Activated CD8-positive, alpha-beta memory T cell treated with anti-CD3 and anti-CD28 coated beads for 24 hours (primary cell): ENCODE measurements around the gene SMAD5.

Experiments used
- DNase-seq: peaks from one replicate; pipeline ENCODE4 v3.0.0-alpha.2; 2020

SMAD5 gene

DNA sequence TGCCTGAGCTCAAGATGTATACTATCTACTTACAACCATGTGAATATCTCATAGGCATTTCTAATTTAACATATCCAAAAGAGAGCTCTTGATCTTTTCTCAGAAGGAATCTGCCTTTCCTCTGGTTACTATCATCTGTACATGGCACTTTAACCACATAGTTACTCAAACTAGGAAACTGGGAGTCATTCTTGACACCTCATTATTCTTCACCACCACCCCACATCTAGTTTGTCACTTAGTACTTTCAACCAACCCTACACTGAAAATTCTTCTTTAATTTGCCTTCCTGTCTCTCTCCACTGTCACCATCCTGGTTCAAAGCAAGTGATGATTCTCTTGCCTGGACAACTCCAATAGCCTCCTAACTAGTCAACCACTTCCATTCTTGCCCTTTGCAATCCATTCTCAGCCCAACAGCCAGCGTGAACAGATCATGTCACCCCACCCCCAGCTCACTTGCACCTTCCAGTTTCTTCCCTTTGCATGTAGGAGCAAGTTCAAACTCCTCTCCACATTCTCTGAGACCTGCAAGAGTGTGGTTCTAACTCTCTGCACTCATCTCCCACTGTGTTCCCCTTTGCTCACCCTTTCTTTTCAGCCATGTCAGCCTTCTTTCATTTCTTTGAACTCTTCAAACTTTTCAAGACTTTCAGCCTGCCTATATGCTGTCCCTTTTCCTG is 17.3 kb upstream of the SMAD5 start:
- no peak for DNase-seq

GRCh38 chr5:136120529-136120928 is 12.1 kb upstream of the SMAD5 start:
- DNase-seq, result no peak

- DNase-seq, result no peak
Observed at GRCh38 chr5:136123236-136123768, 9.3 kb upstream of the SMAD5 start.

DNA sequence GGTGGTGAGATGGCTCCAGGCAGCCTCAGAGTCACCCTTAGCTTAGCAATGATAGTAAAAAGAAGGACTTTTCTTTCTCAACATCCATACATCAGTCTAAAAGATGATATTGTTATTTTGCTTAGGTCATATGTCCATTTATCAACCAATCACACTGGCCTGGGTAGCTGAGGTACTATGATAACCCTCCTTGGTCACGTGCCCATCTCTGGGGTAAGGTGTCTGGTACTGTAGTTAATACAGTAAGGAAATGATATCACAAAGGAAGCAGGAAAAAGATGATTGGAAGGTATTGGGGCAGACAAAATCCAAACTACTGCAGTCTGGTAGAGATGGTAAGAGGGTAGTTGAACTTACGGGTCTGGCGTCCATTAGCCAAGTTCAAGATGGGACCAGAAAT is 5.1 kb upstream of the SMAD5 start:
- DNase-seq, result no peak

DNA sequence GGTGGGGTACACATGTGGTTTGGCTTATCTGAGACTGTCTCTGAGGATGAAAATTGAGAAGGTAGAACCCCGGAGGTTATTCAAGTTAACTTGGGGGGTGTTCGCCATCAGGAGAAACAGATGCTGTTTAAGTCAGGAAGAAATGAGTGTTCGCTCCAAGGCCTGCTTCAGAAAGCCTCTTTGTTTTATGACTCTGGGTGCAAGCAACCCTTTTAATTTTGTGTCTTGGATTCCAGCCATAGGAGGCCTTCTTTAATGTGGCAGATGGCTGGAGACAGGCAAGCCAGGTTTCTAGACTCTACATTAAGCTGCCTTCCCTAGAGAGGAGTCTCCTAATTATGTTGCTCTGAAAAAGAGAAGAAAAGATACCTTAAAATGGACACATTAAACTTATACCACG is 4.2 kb upstream of the SMAD5 start:
- DNase-seq, result no peak

GRCh38 chr5:136129445-136129844 is 3.2 kb upstream of the SMAD5 start:
- DNase-seq, result no peak

- no peak for DNase-seq
Observed at GRCh38 chr5:136130581-136130980, 2.1 kb upstream of the SMAD5 start.

- peak; percentile 59 for DNase-seq
Observed at GRCh38 chr5:136132087-136132486, 558 bp upstream of the SMAD5 start.

DNA sequence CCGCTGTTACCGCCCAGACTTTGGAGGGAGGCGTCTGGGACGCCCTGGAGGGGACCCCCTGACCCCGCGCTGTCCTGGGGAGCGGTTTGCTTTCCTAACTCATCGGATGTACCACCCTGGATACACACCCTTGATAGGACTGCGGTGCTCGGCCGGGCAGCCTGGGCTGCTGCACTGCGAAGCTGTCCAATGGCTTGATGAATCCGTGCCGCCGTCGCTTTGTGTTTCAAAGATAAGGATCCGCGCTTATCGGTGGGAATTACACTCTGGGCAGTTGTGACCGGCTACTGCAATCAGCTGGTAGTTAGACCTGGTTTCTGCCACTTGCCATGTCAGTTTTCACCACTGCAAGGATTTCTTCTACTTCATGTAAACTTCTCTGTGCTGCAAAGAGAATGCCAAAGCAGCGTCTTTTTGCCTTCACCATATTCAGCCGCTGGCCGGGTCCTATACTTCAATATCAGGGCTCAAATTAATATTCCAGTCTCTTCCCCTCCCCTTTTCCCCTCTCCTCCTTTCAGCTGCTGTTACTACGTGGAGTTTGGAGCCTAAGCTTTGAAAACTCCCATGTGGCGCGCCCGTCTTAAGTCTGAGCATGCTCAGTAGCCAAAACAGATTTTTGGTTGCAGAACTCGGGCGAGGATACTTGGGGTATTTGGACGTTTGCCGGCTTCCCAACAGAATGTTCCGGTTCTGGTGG is 727 bp downstream of the SMAD5 start:
- DNase-seq, result peak; percentile 64

GRCh38 chr5:136133922-136134379 is 1.3 kb downstream of the SMAD5 start:
- no peak for DNase-seq

- no peak for DNase-seq
Observed at GRCh38 chr5:136134653-136135052, 2.0 kb downstream of the SMAD5 start.

- DNase-seq, result no peak
Observed at GRCh38 chr5:136135536-136135935, 2.9 kb downstream of the SMAD5 start.

- DNase-seq, result no peak
Observed at GRCh38 chr5:136137497-136138220, 5.0 kb downstream of the SMAD5 start.

DNA sequence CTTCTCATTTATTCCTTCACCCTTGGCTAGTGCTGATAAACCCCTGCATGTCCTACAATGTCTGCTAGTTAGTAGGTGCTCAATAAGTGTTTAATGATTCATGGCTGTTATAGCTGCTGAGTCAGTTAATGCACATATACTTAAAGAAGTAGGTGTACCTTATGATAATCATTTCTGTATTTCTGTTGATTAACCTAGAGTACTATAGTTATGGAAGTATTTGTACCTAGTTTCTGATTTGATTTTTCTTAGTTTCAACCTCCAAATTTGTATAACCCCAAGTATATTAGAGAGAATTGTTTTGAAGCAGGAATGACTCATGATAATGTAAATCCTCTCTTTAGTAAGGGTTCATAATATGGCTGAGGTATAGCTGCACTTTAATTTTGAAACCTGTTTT is 8.9 kb downstream of the SMAD5 start:
- no peak for DNase-seq

GRCh38 chr5:136143312-136143711 is 10.7 kb downstream of the SMAD5 start:
- DNase-seq, result no peak

- no peak for DNase-seq
Observed at GRCh38 chr5:136143763-136144162, 11.1 kb downstream of the SMAD5 start.

GRCh38 chr5:136145030-136145429 is 12.4 kb downstream of the SMAD5 start:
- DNase-seq, result no peak

DNA sequence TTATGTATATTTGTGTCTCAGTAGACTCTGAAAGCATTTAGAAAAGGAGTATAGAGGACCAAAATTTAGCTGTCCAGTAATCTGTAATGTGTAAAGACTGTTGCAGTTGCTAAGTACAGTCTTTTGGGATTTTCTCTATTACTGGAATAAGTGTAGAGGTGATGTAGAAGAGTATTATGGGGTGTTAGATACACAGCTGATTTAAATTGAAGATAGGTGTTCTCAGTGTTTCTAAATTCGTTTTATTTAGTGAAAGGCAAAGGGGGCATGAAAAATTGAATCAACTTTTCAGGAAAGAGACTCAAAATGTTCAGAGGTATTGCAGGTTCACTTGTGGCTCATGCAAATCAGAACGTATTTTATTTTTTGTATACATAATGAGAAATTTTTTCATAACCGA is 13.6 kb downstream of the SMAD5 start:
- DNase-seq, result no peak

DNA sequence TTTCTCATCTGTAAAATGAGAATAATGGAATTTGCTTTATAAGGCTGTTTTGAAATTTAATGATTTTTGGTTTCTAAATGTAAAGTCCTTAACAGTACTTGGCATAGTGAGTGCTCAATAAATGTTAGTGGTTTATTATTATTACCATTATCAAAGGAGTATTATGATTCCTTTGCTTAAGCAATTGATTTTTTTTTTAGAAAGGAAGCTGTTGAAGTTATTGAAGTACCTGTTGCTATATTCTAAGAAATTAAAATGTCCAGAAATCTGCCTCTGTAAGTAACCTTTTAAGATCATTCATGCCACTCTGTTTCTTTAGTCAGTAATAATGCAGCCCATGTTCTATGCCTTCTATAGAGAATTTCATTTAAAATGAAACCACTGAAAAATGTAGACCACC is 15.0 kb downstream of the SMAD5 start:
- no peak for DNase-seq

DNA sequence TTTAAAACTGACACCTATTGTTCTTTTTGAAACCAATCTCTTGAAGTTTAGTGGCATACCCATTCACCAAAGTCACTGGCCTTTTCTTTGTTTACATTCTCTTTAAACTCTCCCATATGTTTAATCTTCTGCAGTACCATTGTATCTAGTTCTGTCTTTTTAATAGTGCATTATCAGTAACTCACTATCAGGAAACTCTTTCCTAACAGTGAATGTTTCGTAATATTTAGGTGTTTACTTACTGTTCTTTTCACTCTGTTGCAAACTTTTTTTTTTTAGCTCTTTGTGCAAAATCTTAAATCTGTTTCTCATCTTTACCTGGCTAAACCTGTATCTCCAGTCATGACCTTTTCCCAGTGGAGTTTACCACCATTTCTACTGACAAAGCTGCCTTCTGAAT is 17.2 kb downstream of the SMAD5 start:
- no peak for DNase-seq

DNA sequence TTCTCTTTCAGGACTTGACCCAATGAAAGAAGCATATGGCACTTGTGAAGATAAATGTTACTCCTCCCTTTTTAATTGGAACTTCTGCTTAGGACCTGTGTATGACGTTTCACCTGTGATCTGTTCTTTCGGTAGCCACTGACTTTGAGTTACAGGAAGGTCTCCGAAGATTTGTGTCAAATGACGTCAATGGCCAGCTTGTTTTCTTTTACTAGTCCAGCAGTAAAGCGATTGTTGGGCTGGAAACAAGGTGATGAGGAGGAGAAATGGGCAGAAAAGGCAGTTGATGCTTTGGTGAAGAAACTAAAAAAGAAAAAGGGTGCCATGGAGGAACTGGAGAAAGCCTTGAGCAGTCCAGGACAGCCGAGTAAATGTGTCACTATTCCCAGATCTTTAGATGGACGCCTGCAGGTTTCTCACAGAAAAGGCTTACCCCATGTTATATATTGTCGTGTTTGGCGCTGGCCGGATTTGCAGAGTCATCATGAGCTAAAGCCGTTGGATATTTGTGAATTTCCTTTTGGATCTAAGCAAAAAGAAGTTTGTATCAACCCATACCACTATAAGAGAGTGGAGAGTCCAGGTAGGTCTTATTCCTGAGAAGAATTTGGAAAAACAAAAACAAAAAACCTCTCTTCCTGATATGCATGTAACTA is 21.1 kb downstream of the SMAD5 start:
- no peak for DNase-seq

- DNase-seq, result no peak
Observed at GRCh38 chr5:136155078-136155477, 22.4 kb downstream of the SMAD5 start.

DNA sequence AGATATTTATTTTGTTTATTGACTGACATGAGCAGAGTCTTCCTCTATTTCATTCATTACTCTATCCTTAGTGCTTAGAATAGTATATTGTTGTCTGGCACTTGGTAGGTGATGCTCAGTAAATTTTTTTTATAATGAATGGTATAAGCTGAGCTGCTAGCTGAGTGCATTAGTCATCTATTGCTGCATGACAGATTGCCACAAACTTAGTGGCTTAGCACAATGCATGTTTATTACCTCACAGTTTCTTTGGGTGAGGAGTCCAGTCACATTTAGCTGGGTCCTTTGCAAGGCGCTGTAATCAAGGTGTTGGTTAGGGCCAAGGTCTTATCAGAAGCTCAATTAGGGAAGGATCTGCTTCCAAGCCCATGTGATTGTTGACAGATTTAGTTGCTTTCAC is 23.1 kb downstream of the SMAD5 start:
- DNase-seq, result no peak
